Testis (tissue), 2 donors: ENCODE measurements around the gene NDUFA11.

ENCODE experiments used
- CTCF ChIP-seq, 3 experiments: fragments of 450-650 bp in 2 of 3; fragments of 200-600 bp in 1 of 3; sonication (generic) in 1 of 3; IDR thresholded peaks; one replicate each; pipeline ENCODE4 v1.5.1; 2016 to 2019; ENCODE audit warnings: antibody characterized with exemption in 3 of 3, mild to moderate bottlenecking in 2 of 3, moderate library complexity in 1 of 3
- POLR2A ChIP-seq: fragments of 450-650 bp; IDR thresholded peaks from one replicate; pipeline ENCODE4 v1.6.1; 2017; ENCODE audit warnings: antibody characterized with exemption, mild to moderate bottlenecking, moderate library complexity

GRCh38 chr19:5877427-5877826 is 26.2 kb downstream of the NDUFA11 start:
- TF ChIP-seq CTCF (IDR thresholded peaks at IDR 0.05) = no peak
- TF ChIP-seq POLR2A = no peak
